ENCODE data around the gene ENOX1.
"Not testable (repeated sequence)": the region's sequence is repeated elsewhere in the genome, so short reads cannot be mapped to it uniquely, and the experiment has no call there.

The ENOX1 gene

DNA sequence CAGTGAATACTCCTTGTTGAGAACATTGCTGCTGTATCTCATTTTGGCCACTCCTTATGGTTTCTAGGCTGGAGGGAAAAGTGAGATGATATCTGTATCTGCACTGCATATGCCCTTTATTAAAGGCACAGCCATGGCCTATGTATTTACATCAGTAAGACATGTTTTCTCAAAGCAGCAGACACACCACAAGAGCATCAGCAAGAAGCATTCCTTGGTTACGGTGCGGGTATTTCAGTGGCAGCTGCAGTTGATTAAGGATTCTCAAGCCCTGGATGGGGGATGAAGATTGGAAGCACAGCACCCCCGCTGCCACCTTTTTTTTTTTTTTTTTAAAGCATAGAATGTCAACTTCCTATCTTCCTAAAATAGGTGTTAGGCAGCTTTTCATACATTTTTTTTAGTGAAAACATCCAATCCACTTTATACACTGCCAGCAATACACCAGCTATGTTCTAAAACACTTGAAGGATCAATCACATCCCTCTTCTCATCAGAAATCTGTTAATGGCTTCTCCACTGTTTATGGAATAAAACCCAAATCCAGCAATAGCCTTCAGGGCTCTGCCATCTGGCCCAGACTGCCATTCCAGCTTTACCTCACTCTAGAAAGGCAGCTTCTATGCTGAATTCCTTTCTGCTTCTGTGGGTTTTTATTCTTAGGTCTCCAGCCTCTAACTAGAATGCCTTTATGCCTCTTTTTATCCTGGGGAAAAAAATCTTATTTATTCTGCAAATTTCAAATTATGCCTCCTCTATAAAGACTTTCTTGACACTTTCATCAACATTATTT is 432.4 kb downstream of the ENOX1 start:
- no peak overlapping the region for H3K27ac ChIP-seq (ENCODE audit: low read depth in 2 of 2, low read length in 2 of 2)
- H3K27me3 ChIP-seq (ENCODE audit: control insufficient read depth in 2 of 2, insufficient read depth in 2 of 2, low read length in 2 of 2) = no peaks in the 10 kb centered on the region
- H3K9me3 ChIP-seq (ENCODE audit: control insufficient read depth in 2 of 2, low read length in 2 of 2) = no peaks in the 10 kb centered on the region
- no peaks in the 10 kb centered on the region for H3K4me1 ChIP-seq (ENCODE audit: control insufficient read depth in 2 of 2, insufficient read depth in 2 of 2, low read length in 2 of 2)
- no peak overlapping the region for H3K9ac ChIP-seq (ENCODE audit: low read depth in 1 of 2, low read length in 2 of 2)
- no peak overlapping the region for H3K4me3 ChIP-seq (ENCODE audit: low read length in 2 of 2)
- no peaks in the 10 kb centered on the region for H3K36me3 ChIP-seq (ENCODE audit: control insufficient read depth in 2 of 2, insufficient read depth in 2 of 2, low read length in 2 of 2)

DNA sequence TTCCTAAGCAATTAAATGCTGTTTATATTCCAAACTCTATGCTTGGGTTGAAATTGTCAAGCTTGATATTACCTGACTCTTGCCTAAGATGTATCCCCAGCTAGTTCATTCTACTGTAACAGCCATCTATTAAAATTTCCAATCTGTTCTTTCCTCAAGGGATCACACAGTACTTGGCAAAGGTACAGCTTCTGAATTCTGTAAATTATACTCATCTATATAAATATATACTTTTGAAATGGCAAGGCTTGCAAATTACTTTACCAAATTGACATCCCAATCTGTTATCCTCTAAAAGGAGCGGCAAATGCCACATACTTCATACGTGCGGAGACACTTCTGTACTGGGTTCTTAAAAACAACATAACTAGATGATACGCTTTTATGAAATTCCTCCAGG is 433.1 kb downstream of the ENOX1 start:
- no peak overlapping the region for H3K9ac ChIP-seq (ENCODE audit: low read depth in 1 of 2, low read length in 2 of 2)

DNA sequence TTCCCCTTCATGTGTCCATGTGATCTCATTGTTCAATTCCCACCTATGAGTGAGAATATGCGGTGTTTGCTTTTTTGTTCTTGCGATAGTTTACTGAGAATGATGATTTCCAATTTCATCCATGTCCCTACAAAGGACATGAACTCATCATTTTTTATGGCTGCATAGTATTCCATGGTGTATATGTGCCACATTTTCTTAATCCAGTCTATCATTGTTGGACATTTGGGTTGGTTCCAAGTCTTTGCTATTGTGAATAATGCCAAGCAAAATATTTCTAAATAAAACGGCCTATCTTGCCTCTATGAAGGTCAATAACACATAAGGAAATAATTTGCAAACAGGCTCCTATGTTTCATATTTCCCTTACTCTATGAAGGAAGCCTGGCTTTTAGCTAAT is 435.2 kb downstream of the ENOX1 start:
- H3K27me3 ChIP-seq (ENCODE audit: control insufficient read depth in 2 of 2, insufficient read depth in 2 of 2, low read length in 2 of 2); H3K9ac ChIP-seq (ENCODE audit: low read depth in 1 of 2, low read length in 2 of 2); H3K4me1 ChIP-seq (ENCODE audit: control insufficient read depth in 2 of 2, insufficient read depth in 2 of 2, low read length in 2 of 2); H3K9me3 ChIP-seq (ENCODE audit: control insufficient read depth in 2 of 2, low read length in 2 of 2); H3K4me3 ChIP-seq (ENCODE audit: low read length in 2 of 2); H3K36me3 ChIP-seq (ENCODE audit: control insufficient read depth in 2 of 2, insufficient read depth in 2 of 2, low read length in 2 of 2); H3K27ac ChIP-seq (ENCODE audit: low read depth in 2 of 2, low read length in 2 of 2): not testable (repeated sequence)

More for the DNA sequence above, 433.1 kb downstream of the ENOX1 start:
- no peaks in the 10 kb centered on the region for H3K9me3 ChIP-seq (ENCODE audit: control insufficient read depth in 2 of 2, low read length in 2 of 2)
- H3K4me3 ChIP-seq (ENCODE audit: low read length in 2 of 2) = no peak overlapping the region
- H3K4me1 ChIP-seq (ENCODE audit: control insufficient read depth in 2 of 2, insufficient read depth in 2 of 2, low read length in 2 of 2) = no peaks in the 10 kb centered on the region
- no peaks in the 10 kb centered on the region for H3K36me3 ChIP-seq (ENCODE audit: control insufficient read depth in 2 of 2, insufficient read depth in 2 of 2, low read length in 2 of 2)
- H3K27me3 ChIP-seq (ENCODE audit: control insufficient read depth in 2 of 2, insufficient read depth in 2 of 2, low read length in 2 of 2) = no peaks in the 10 kb centered on the region
- no peak overlapping the region for H3K27ac ChIP-seq (ENCODE audit: low read depth in 2 of 2, low read length in 2 of 2)

DNA sequence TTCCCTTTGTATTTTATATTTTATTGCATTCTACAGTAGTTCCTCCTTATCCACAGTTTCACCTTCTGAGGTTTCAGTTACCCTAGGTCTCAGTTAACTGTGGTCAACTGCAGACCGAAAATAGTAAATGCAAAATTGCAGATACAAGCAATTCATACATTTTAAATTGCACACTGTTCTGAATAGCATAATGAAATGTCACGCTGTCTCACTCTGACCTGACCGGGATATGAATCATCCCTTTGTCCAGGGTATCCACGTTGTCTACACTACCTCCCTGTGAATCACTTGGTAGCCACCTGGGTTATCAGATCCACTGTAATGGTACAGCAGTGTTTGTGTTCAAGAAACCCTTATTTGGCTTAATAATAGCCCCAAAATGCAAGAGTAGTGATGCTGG is 438.4 kb downstream of the ENOX1 start:
- Histone ChIP-seq H3K9me3 (ENCODE audit: control insufficient read depth in 2 of 2, low read length in 2 of 2) (no peaks in the 10 kb centered on the region), H3K27ac (ENCODE audit: low read depth in 2 of 2, low read length in 2 of 2) (no peak overlapping the region), H3K36me3 (ENCODE audit: control insufficient read depth in 2 of 2, insufficient read depth in 2 of 2, low read length in 2 of 2) (no peaks in the 10 kb centered on the region), H3K4me1 (ENCODE audit: control insufficient read depth in 2 of 2, insufficient read depth in 2 of 2, low read length in 2 of 2) (no peaks in the 10 kb centered on the region), H3K27me3 (ENCODE audit: control insufficient read depth in 2 of 2, insufficient read depth in 2 of 2, low read length in 2 of 2) (no peaks in the 10 kb centered on the region), H3K9ac (ENCODE audit: low read depth in 1 of 2, low read length in 2 of 2) (no peak overlapping the region), H3K4me3 (ENCODE audit: low read length in 2 of 2) (no peak overlapping the region)

DNA sequence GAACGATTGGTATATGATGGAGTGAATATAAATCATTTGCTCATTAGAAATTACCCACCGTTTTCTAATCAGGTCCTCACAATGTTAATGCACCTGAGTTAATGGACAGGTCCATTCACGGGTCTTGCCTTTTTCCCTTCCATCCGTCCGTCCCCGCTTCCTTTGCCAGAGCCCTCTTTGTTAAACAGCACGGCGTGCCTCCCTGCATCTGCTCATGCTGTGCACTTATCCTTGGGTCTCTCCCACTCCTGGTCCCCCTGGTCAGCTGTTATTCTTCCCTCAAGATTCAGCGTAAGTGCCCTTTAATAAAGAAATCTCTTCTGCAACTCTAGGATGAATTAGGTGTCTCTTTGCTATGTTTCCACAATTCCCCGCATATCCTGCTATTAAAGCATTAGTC is 438.9 kb downstream of the ENOX1 start:
- no peak overlapping the region for H3K27ac ChIP-seq (ENCODE audit: low read depth in 2 of 2, low read length in 2 of 2)
- no peak overlapping the region for H3K4me3 ChIP-seq (ENCODE audit: low read length in 2 of 2)
- no peaks in the 10 kb centered on the region for H3K36me3 ChIP-seq (ENCODE audit: control insufficient read depth in 2 of 2, insufficient read depth in 2 of 2, low read length in 2 of 2)
- H3K9ac ChIP-seq (ENCODE audit: low read depth in 1 of 2, low read length in 2 of 2) = no peak overlapping the region
- no peaks in the 10 kb centered on the region for H3K27me3 ChIP-seq (ENCODE audit: control insufficient read depth in 2 of 2, insufficient read depth in 2 of 2, low read length in 2 of 2)
- H3K4me1 ChIP-seq (ENCODE audit: control insufficient read depth in 2 of 2, insufficient read depth in 2 of 2, low read length in 2 of 2) = no peaks in the 10 kb centered on the region
- H3K9me3 ChIP-seq (ENCODE audit: control insufficient read depth in 2 of 2, low read length in 2 of 2) = no peaks in the 10 kb centered on the region

DNA sequence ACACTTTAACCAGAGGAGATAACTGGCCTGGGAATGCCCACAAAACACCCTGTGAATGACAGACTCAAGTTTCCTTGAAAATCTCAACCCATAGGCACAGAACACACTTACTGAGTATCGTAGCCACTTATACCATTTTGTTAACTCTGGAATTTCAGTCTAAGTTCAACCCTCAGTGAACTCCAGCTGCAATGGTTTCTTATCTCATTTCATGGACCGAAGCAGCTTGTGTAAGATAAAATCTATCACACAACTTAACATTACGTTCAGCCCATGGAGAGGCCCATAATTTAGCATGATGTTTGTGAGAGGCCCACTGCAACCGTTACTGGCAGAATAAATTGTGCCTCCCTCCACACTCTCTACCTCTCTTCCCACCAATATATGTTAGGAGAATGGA is 440.3 kb downstream of the ENOX1 start:
- Histone ChIP-seq H3K4me1 (ENCODE audit: control insufficient read depth in 2 of 2, insufficient read depth in 2 of 2, low read length in 2 of 2) (no peaks in the 10 kb centered on the region), H3K4me3 (ENCODE audit: low read length in 2 of 2) (no peak overlapping the region), H3K36me3 (ENCODE audit: control insufficient read depth in 2 of 2, insufficient read depth in 2 of 2, low read length in 2 of 2) (no peaks in the 10 kb centered on the region), H3K9me3 (ENCODE audit: control insufficient read depth in 2 of 2, low read length in 2 of 2) (no peaks in the 10 kb centered on the region), H3K9ac (ENCODE audit: low read depth in 1 of 2, low read length in 2 of 2) (no peak overlapping the region), H3K27me3 (ENCODE audit: control insufficient read depth in 2 of 2, insufficient read depth in 2 of 2, low read length in 2 of 2) (no peaks in the 10 kb centered on the region), H3K27ac (ENCODE audit: low read depth in 2 of 2, low read length in 2 of 2) (no peak overlapping the region)

DNA sequence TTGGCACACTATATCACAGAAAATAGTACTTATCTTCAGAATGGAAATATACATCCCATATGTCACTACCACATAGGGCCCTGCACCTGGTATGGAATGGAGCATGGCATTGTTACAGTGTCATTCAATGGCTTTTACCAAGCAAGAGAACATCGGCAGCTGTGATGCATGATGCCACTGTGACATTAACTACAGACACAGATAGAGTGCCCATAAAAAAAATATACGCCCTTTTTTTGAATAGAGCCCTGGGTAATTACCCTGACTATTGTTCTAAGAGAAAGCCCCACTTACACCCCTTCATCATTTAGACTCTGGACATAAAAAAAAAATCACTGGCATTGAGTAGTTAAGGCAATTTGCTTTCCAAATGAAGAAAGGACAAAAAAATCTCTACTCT is 443.1 kb downstream of the ENOX1 start:
- Histone ChIP-seq H3K27me3 (ENCODE audit: control insufficient read depth in 2 of 2, insufficient read depth in 2 of 2, low read length in 2 of 2) (no peaks in the 10 kb centered on the region), H3K9ac (ENCODE audit: low read depth in 1 of 2, low read length in 2 of 2) (no peak overlapping the region), H3K4me3 (ENCODE audit: low read length in 2 of 2) (no peak overlapping the region), H3K36me3 (ENCODE audit: control insufficient read depth in 2 of 2, insufficient read depth in 2 of 2, low read length in 2 of 2) (no peaks in the 10 kb centered on the region), H3K27ac (ENCODE audit: low read depth in 2 of 2, low read length in 2 of 2) (no peak overlapping the region), H3K4me1 (ENCODE audit: control insufficient read depth in 2 of 2, insufficient read depth in 2 of 2, low read length in 2 of 2) (no peaks in the 10 kb centered on the region), H3K9me3 (ENCODE audit: control insufficient read depth in 2 of 2, low read length in 2 of 2) (no peaks in the 10 kb centered on the region)

DNA sequence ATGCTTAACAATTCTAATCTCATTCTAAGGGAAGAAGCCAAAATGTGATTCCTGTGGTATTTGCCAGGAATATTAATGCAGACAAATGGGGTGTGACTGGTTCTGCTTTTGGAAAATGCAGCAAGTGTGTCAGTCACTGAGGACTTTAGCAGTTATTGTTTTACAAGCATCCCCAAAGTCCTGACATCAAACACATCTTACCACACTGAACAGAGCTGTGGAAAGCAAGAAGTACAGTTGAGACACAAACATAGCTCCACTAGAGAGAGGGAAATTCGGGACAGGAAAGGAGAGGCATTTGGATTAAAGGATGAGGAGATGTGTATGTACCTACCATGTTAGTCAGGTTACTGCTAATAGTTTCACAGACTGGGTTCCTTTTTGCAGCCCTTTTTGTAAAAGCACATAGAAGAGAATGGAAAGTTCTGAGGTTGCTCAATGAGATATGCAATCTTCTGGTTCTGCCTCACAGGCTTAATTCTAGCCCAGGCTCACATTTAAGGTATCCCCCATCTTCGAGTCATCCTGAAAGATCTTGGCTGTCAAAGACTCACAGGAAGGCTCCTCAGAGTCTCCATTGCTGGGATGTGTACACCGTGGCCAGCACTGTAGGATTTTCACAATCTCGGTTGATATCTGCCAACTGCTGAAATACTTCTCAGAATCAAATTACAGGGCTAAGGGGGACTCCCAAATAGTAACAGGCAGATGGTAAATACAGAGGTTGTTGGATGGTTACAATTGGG is 446.8 kb downstream of the ENOX1 start:
- Histone ChIP-seq H3K36me3 (ENCODE audit: control insufficient read depth in 2 of 2, insufficient read depth in 2 of 2, low read length in 2 of 2) (no peaks in the 10 kb centered on the region), H3K27me3 (ENCODE audit: control insufficient read depth in 2 of 2, insufficient read depth in 2 of 2, low read length in 2 of 2) (no peaks in the 10 kb centered on the region), H3K9ac (ENCODE audit: low read depth in 1 of 2, low read length in 2 of 2) (no peak overlapping the region), H3K27ac (ENCODE audit: low read depth in 2 of 2, low read length in 2 of 2) (no peak overlapping the region), H3K9me3 (ENCODE audit: control insufficient read depth in 2 of 2, low read length in 2 of 2) (no peaks in the 10 kb centered on the region), H3K4me1 (ENCODE audit: control insufficient read depth in 2 of 2, insufficient read depth in 2 of 2, low read length in 2 of 2) (no peaks in the 10 kb centered on the region), H3K4me3 (ENCODE audit: low read length in 2 of 2) (no peak overlapping the region)

DNA sequence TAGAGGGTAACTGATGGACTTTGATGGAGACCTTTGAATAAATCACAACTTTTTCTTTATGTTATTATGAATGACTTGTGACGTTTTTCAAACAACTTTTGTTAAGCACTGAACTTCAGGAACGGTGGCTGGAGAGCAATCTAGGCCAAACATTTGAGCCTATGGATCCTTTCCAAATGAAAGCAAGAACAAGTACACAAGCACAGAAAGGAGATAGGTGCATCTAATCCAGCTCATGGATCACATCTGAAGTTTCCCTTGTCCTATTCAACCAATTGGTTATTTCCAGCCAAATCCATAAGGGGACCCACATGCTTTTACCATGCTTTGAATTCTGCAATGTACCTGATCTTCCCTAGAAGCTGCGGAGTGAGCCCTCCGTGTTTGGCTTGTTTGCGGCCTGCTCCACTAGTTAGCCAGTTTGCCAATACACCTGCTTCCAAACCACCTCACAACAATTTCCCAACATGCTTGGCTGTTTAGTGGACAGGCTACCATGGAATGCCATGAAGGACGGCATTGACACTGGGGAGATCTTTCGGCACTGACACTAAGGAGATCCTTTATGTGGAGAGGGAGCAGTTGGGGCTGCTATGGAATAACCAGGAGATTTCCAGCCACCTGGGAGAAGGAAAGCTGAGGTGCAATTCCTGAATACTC is 447.5 kb downstream of the ENOX1 start:
- no peak overlapping the region for H3K9ac ChIP-seq (ENCODE audit: low read depth in 1 of 2, low read length in 2 of 2)
- H3K9me3 ChIP-seq (ENCODE audit: control insufficient read depth in 2 of 2, low read length in 2 of 2) = no peaks in the 10 kb centered on the region
- H3K4me3 ChIP-seq (ENCODE audit: low read length in 2 of 2) = no peak overlapping the region
- no peak overlapping the region for H3K27ac ChIP-seq (ENCODE audit: low read depth in 2 of 2, low read length in 2 of 2)
- no peaks in the 10 kb centered on the region for H3K36me3 ChIP-seq (ENCODE audit: control insufficient read depth in 2 of 2, insufficient read depth in 2 of 2, low read length in 2 of 2)
- H3K27me3 ChIP-seq (ENCODE audit: control insufficient read depth in 2 of 2, insufficient read depth in 2 of 2, low read length in 2 of 2) = no peaks in the 10 kb centered on the region
- H3K4me1 ChIP-seq (ENCODE audit: control insufficient read depth in 2 of 2, insufficient read depth in 2 of 2, low read length in 2 of 2) = no peaks in the 10 kb centered on the region

DNA sequence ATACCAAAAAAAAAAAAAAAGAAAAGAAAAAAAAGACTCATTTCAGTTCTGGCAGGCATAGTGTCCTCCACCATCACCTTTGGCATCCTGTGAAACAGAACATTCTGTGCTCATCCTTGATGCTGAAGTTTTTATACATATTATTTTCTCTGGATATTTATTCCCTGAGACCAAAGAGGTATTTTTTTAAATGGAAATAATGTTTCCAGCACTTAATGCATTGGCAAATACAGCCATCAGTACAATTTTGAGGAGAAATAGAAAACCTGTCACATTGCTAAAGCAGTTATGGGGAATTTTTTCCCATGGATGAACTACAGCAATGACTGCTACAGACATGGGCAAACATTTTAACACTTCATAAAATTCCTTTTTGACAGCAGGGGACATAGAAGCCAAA is 451.0 kb downstream of the ENOX1 start:
- Histone ChIP-seq H3K27ac (ENCODE audit: low read depth in 2 of 2, low read length in 2 of 2) (no peak overlapping the region), H3K9ac (ENCODE audit: low read depth in 1 of 2, low read length in 2 of 2) (no peak overlapping the region), H3K4me3 (ENCODE audit: low read length in 2 of 2) (no peak overlapping the region), H3K27me3 (ENCODE audit: control insufficient read depth in 2 of 2, insufficient read depth in 2 of 2, low read length in 2 of 2) (no peaks in the 10 kb centered on the region), H3K36me3 (ENCODE audit: control insufficient read depth in 2 of 2, insufficient read depth in 2 of 2, low read length in 2 of 2) (no peaks in the 10 kb centered on the region), H3K4me1 (ENCODE audit: control insufficient read depth in 2 of 2, insufficient read depth in 2 of 2, low read length in 2 of 2) (no peaks in the 10 kb centered on the region), H3K9me3 (ENCODE audit: control insufficient read depth in 2 of 2, low read length in 2 of 2) (no peaks in the 10 kb centered on the region)

Measured in mucosa of rectum (tissue), 2 donors.